Stomach (tissue), 9 donors: ENCODE data around the gene TKTL1. TPM values are rescaled to one million over a fixed set of nuclear protein-coding genes. Genes with fewer than 3 reads are reported as not detected.
"Not testable (repeated sequence)": the region's sequence is repeated elsewhere in the genome, so short reads cannot be mapped to it uniquely, and the experiment has no call there.

ENCODE experiments used
- DNase-seq, 2 donors: peaks; one replicate each; pipeline versions ENCODE4 v3.0.0 to v3.0.0-alpha.2; 2013 to 2019
- H3K27ac ChIP-seq, 5 donors: fragments of 200-600 bp in 4 of 5; sonication (generic) in 4 of 5; one replicate each; pipeline ENCODE4 v1.5.1; 2013 to 2019; ENCODE audit warnings: mild to moderate bottlenecking in 1 of 5, moderate library complexity in 1 of 5
- H3K27me3 ChIP-seq, 3 donors: fragments of 200-600 bp; sonication (generic); one replicate each; pipeline ENCODE4 v1.5.1; 2017 to 2019; ENCODE audit warnings: mixed run types in 1 of 3
- H3K36me3 ChIP-seq, 4 donors: fragments of 200-600 bp; sonication (generic); 1 replicate in 3 of 4; 2 replicates in 1 of 4; pipeline ENCODE4 v1.5.1; 2016 to 2019
- H3K4me1 ChIP-seq, 4 donors: fragments of 200-600 bp; sonication (generic); one replicate each; pipeline ENCODE4 v1.5.1; 2016 to 2019
- H3K4me3 ChIP-seq, 4 donors: fragments of 200-600 bp; sonication (generic) in 3 of 4; one replicate each; pipeline ENCODE4 v1.5.1; 2016 to 2019; ENCODE audit warnings: mild to moderate bottlenecking in 1 of 4
- H3K9me3 ChIP-seq, 4 donors: fragments of 200-600 bp; sonication (generic); one replicate each; pipeline ENCODE4 v1.5.1; 2016 to 2019
- CTCF ChIP-seq, 7 experiments: fragments of 450-650 bp in 4 of 7; fragments of 200-600 bp in 3 of 7; sonication (generic) in 3 of 7; IDR thresholded peaks; one replicate each; pipeline ENCODE4 v1.5.1; 2016 to 2019; ENCODE audit warnings: antibody characterized with exemption in 7 of 7, control low read depth in 2 of 7, mild to moderate bottlenecking in 1 of 7
- EP300 ChIP-seq: sonication (generic); formaldehyde crosslinking; IDR thresholded peaks from one replicate; pipeline ENCODE4 v1.6.1; 2017; ENCODE audit warnings: antibody characterized with exemption
- POLR2A ChIP-seq, 4 donors: fragments of 450-650 bp; IDR thresholded peaks; one replicate each; pipeline ENCODE4 v1.6.1; 2016; ENCODE audit warnings: antibody characterized with exemption in 4 of 4, control low read depth in 2 of 4, mild to moderate bottlenecking in 1 of 4, moderate library complexity in 1 of 4
- POLR2AphosphoS5 ChIP-seq, 3 donors: sonication (generic); formaldehyde crosslinking; IDR thresholded peaks; one replicate each; pipeline ENCODE4 v1.6.1; 2016; ENCODE audit warnings: antibody characterized with exemption in 3 of 3
- WGBS, 5 donors: extraction: QIAGEN DNeasy Blood & Tissue Kit in 3 of 5; methylation state at CpG; one replicate each; pipeline versions ENCODE4 v1.1.5 to v1.1.7; 2013 to 2018; 5-methylcytosine and 5-hydroxymethylcytosine counted together
- intact Hi-C: fragments of 100-400 bp; cut with DNase I; formaldehyde crosslinking; loops from one replicate; pipeline ENCODE4 v1.15.1; 2023; ENCODE audit warnings: low total_unique reads
- polyA plus RNA-seq, 3 donors: library from polyadenylated mRNA; stranded (reverse); fragments of 200-250 nt; gene quantifications; one replicate each; pipeline ENCODE4 v1.2.3, GENCODE V29; 2013
- total RNA-seq, 5 donors: library from RNA; depleted of rRNA; stranded (reverse); fragments of >200 nt; gene quantifications; one replicate each; pipeline versions ENCODE4 v1.1.0 to v1.2.3, GENCODE V29; 2014 to 2016
- donor health status: healthy with polysubstance abuse.
- donor health status: Bipolar disorder and iron deficiency.
- donor health status: healthy.

TKTL1 gene
- total and polyA plus RNA-seq, 8 donors: not detected

GRCh38 chrX:154294791-154295574 lies 612 bp upstream of the TKTL1 start, which contains the start of gene TEX28:
TSS of gene TEX28 (minus strand) at chrX:154295124. CDS start at chrX:154292117, 3,007 bp downstream.
- Histone ChIP-seq H3K9me3 (peaks cover 0 to 11% (median 3%) of the 10 kb centered on the region in 4 donors), H3K27me3 (no peaks in the 10 kb centered on the region), H3K4me3 (no peak within 1 kb of the TSS), H3K36me3 (no peaks in the 10 kb centered on the region), H3K4me1 (no peaks in the 10 kb centered on the region), H3K27ac (no peak within 1 kb of the TSS)
- intact Hi-C loops: no loop called here
- DNase-seq: no peak
- no peak for TF ChIP-seq CTCF (IDR thresholded peaks at IDR 0.05)
- no peak for TF ChIP-seq POLR2AphosphoS5 (IDR thresholded peaks at IDR 0.05)
- no peak for TF ChIP-seq EP300
- TF ChIP-seq POLR2A (IDR thresholded peaks at IDR 0.05): no peak
- WGBS, 5 donors: 86 to 96% (median 92%) methylated on average over 20 to 39 of the region's 39 CpGs

- Histone ChIP-seq H3K36me3 (no peaks in the 10 kb centered on the region), H3K27ac (no peak overlapping the region), H3K4me1 (no peaks in the 10 kb centered on the region), H3K9me3 (peaks cover 0 to 11% (median 3%) of the 10 kb centered on the region in 4 donors), H3K4me3 (no peak overlapping the region), H3K27me3 (no peaks in the 10 kb centered on the region)
- no peak for DNase-seq
- 84 to 92% (median 89%) methylated on average over 18 of the region's 18 CpGs for WGBS, 5 donors
- no peak for TF ChIP-seq EP300
- TF ChIP-seq CTCF (IDR thresholded peaks at IDR 0.05): no peak
- intact Hi-C loops: no loop called here
Observed at GRCh38 chrX:154296731-154297130, 1.1 kb downstream of the TKTL1 start.

GRCh38 chrX:154298312-154298711 lies 2.7 kb downstream of the TKTL1 start:
- H3K27me3 ChIP-seq: no peaks in the 10 kb centered on the region
- no peak overlapping the region for H3K27ac ChIP-seq
- DNase-seq: no peak
- H3K9me3 ChIP-seq: peaks cover 0 to 11% (median 3%) of the 10 kb centered on the region in 4 donors
- WGBS, 5 donors: 62 to 77% (median 74%) methylated on average over 7 of the region's 7 CpGs
- intact Hi-C loops: no loop called here
- no peak overlapping the region for H3K4me3 ChIP-seq
- TF ChIP-seq POLR2A (IDR thresholded peaks at IDR 0.05): no peak
- no peak for TF ChIP-seq POLR2AphosphoS5 (IDR thresholded peaks at IDR 0.05)
- no peak for TF ChIP-seq CTCF (IDR thresholded peaks at IDR 0.05)
- no peak for TF ChIP-seq EP300
- no peaks in the 10 kb centered on the region for H3K4me1 ChIP-seq
- H3K36me3 ChIP-seq: no peaks in the 10 kb centered on the region

- H3K9me3 ChIP-seq: peaks cover 0 to 7% (median 3%) of the 10 kb centered on the region in 4 donors
Observed at GRCh38 chrX:154300816-154301215, 5.2 kb downstream of the TKTL1 start.

GRCh38 chrX:154302998-154303397 lies 7.4 kb downstream of the TKTL1 start:
- peaks cover 0 to 19% (median 0%) of the 10 kb centered on the region in 3 donors for H3K27me3 ChIP-seq
- intact Hi-C loops, DNase-seq, H3K27ac ChIP-seq, H3K4me3 ChIP-seq, H3K9me3 ChIP-seq, H3K36me3 ChIP-seq, H3K4me1 ChIP-seq: not testable (repeated sequence)
- WGBS, 5 donors: 77 to 89% (median 82%) methylated on average over 7 of the region's 7 CpGs

More at GRCh38 chrX:154300816-154301215, 5.2 kb downstream of the TKTL1 start:
- Histone ChIP-seq H3K36me3 (no peaks in the 10 kb centered on the region), H3K4me1 (no peaks in the 10 kb centered on the region), H3K4me3 (no peak overlapping the region), H3K27me3 (peaks cover 0 to 14% (median 0%) of the 10 kb centered on the region in 3 donors), H3K27ac (no peak overlapping the region)
- intact Hi-C loops: no loop called here
- TF ChIP-seq EP300 (no peak), POLR2AphosphoS5 (IDR thresholded peaks at IDR 0.05) (no peak), POLR2A (IDR thresholded peaks at IDR 0.05) (no peak), CTCF (IDR thresholded peaks at IDR 0.05) (no peak)
- no peak for DNase-seq
- WGBS, 5 donors: 85 to 90% (median 88%) methylated on average over 6 to 8 of the region's 8 CpGs
